ENCODE results near the gene TMEM54. TPM values are rescaled to one million over a fixed set of nuclear protein-coding genes. Genes with fewer than 3 reads are reported as not detected.

TMEM54 gene
- total and polyA plus RNA-seq, 2 of the 13 experiments (the other 11 are each of a cell fraction or from before 2014, with no cell fraction given), result 2.5 to 2.9 TPM

- TF ChIP-seq ZNF34 (CRISPR knock-in tag; IDR thresholded peaks at IDR 0.05; ENCODE audit: borderline replicate concordance) (no peak), ZNF639 (CRISPR knock-in tag; conservative IDR thresholded peaks at IDR 0.05) (no peak; the same call in 1 of the 2 replicates), ZNF12 (CRISPR knock-in tag; IDR thresholded peaks at IDR 0.05) (peak; percentile 87; the same call in 1 of the 2 replicates), ZFP90 (CRISPR knock-in tag; IDR thresholded peaks at IDR 0.05; ENCODE audit: borderline replicate concordance) (no peak), ZBTB42 (CRISPR knock-in tag; IDR thresholded peaks at IDR 0.05) (no peak), DZIP1 (CRISPR knock-in tag; IDR thresholded peaks at IDR 0.05) (no peak), MLX (CRISPR knock-in tag; IDR thresholded peaks at IDR 0.05) (peak; percentile 63; the same call in 1 of the 2 replicates), ATM (IDR thresholded peaks at IDR 0.05; ENCODE audit: borderline replicate concordance) (no peak), KLF15 (CRISPR knock-in tag; IDR thresholded peaks at IDR 0.05; ENCODE audit: borderline replicate concordance) (no peak), LBX2 (CRISPR knock-in tag; IDR thresholded peaks at IDR 0.05; ENCODE audit: borderline replicate concordance) (no peak), ZBTB10 (CRISPR knock-in tag; IDR thresholded peaks at IDR 0.05; ENCODE audit: borderline replicate concordance) (no peak), ZSCAN22 (CRISPR knock-in tag; IDR thresholded peaks at IDR 0.05) (no peak), KDM4B (CRISPR knock-in tag; IDR thresholded peaks at IDR 0.05) (no peak), TRAFD1 (CRISPR knock-in tag; IDR thresholded peaks at IDR 0.05; ENCODE audit: borderline replicate concordance) (no peak), FOXM1 (CRISPR knock-in tag; IDR thresholded peaks at IDR 0.05) (no peak), ZNF263 (CRISPR knock-in tag; IDR thresholded peaks at IDR 0.05) (no peak), NKX3-1 (CRISPR knock-in tag; IDR thresholded peaks at IDR 0.05) (peak; percentile 84; the same call in 1 of the 2 replicates), PAF1 (CRISPR knock-in tag; IDR thresholded peaks at IDR 0.05) (no peak), HIVEP1 (CRISPR knock-in tag; IDR thresholded peaks at IDR 0.05) (no peak), THAP8 (CRISPR knock-in tag; IDR thresholded peaks at IDR 0.05; ENCODE audit: borderline replicate concordance) (no peak)
These were observed 32.6 kb upstream of the TMEM54 start (continued) for GRCh38 chr1:32933742-32934322.
